Left colon (tissue), 2 donors: ENCODE results near the gene NDST1. TPM values are rescaled to one million over a fixed set of nuclear protein-coding genes. Genes with fewer than 3 reads are reported as not detected.

Experiments used
- ATAC-seq: fragments of 200-7000 bp; cut with Tn5 transposase; one replicate; pipeline ENCODE4 v1.9.1; 2020; ENCODE audit warnings: mild to moderate bottlenecking, moderate library complexity
- DNase-seq, 2 donors: peaks; one replicate each; pipeline ENCODE4 v3.0.0-alpha.2; 2020
- intact Hi-C, 2 donors: fragments of 100-400 bp; cut with DNase I in 1 of 2; cut with micrococcal nuclease in 1 of 2; formaldehyde crosslinking; loops; one replicate each; pipeline versions ENCODE4 v1.11.2 to v1.14.0; 2022; cut with DNase I, micrococcal nuclease
- total RNA-seq, 2 donors: library from RNA; stranded (reverse); fragmentation: NEBNext Ultra II Directional; extraction: Animal tissue kit (Norgen Biotek cat#: 25700); gene quantifications; one replicate each; pipeline ENCODE4 v1.2.1, GENCODE V29; 2021
- donor health status: DM: no; HTN: no; CAD: no.
- donor health status: DM: yes; HTN: yes; CAD: no.

The NDST1 gene
- total RNA-seq, 2 donors from 2014 or later = 63.5 to 73.9 TPM

- ATAC-seq (no peak), DNase-seq (no peak)
- intact Hi-C loops = no loop called here
Measured at GRCh38 chr5:150532151-150532550, 24.2 kb downstream of the NDST1 start.

DNA sequence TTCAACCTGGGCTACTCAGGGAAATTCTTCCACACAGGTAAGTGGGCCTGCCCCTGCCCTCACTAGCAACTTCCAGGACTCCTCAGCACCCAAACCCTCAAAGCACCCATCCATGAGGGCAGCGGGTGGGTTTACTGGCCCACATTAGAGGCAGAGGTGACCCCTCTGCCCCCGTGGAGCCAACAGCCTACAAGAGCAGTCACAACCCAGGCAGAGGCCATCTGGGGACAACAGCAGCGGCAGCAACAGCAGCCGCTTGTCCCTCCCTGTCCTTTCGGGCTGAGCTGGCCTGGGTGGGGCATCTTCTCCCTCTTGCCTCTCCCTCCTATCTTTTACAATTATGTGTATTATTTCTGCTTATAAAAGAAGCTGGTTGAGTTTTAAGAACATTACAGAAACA, 25.1 kb downstream of the NDST1 start:
- intact Hi-C loops = no loop called here
- ATAC-seq (peak; percentile 93), DNase-seq (peak in 1 of 2 donors; percentile 49)

- DNase-seq (no peak), ATAC-seq (no peak)
- intact Hi-C loops = no loop called here
Measured at GRCh38 chr5:150534811-150535210, 26.9 kb downstream of the NDST1 start.

DNA sequence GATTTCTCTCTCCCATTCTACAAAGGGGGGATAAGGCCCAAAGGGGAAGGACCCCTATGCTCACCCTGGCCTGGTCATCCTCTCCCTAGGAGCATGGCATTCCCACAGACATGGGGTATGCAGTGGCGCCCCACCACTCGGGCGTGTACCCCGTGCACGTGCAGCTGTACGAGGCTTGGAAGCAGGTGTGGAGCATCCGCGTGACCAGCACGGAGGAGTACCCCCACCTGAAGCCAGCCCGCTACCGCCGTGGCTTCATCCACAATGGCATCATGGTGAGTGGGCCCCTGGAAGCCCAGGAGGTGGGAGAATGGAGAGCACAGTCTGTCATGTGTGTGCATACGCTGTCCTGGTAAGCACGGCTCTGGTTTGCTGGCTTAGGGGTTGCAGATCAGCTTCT, 27.7 kb downstream of the NDST1 start:
- ATAC-seq (no peak), DNase-seq (no peak)
- intact Hi-C loops = no loop called here

GRCh38 chr5:150538007-150538917, 30.3 kb downstream of the NDST1 start:
- intact Hi-C loops = no loop called here
- ATAC-seq (no peak), DNase-seq (no peak)

- DNase-seq (no peak), ATAC-seq (no peak)
- intact Hi-C loops = no loop called here
Measured at GRCh38 chr5:150539206-150539605, 31.3 kb downstream of the NDST1 start.

GRCh38 chr5:150540042-150540441, 32.1 kb downstream of the NDST1 start:
- DNase-seq (no peak), ATAC-seq (no peak)
- intact Hi-C loops = loop anchor here in 1 of 2 donors (10.0 kb wide), 1 partner anchor 75 kb away; no protein-coding TSS in a partner anchor

DNA sequence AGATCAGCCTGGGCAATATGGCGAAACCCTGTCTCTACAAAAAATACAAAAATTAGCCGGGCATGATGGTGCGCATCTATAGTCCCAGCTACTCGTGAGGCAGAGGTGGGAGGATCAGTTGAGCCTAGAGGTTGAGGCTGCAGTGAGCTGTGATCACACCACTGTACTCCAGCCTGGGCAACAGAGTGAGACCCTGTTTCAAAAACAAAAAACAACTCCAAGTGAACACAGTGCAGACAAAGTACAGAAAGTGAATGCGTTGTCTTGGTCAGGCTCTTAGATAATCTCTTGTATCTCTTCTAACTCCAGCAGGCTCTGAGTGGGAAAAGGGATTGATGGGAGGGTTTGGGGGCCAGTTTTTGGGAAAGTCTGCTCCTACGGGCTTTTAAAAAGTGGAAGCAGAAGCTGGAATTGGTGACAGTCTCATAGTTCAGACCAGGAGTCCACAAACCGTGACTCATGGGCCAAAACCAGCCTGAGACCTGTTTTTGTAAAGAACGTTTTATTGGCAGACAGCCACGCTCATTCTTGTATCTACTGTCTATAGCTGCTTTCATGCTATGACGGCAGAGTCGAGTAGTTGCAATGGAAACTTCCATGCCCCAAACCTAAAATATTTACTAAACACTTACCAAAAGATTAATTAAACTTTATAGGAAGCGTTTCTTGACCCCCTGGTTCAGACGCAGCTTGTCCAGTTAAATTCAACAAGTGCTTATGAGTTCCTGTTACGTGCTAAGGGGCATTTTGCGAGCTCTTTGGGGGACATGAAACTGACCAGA, 32.9 kb downstream of the NDST1 start:
- DNase-seq (no peak), ATAC-seq (no peak)
- intact Hi-C loops = loop anchor here in 1 of 2 donors (10.0 kb wide), 1 partner anchor 76 kb away; no protein-coding TSS in a partner anchor

GRCh38 chr5:150541397-150541675, 33.4 kb downstream of the NDST1 start:
- intact Hi-C loops = loop anchor here in 1 of 2 donors (10.0 kb wide), 1 partner anchor 77 kb away; no protein-coding TSS in a partner anchor

GRCh38 chr5:150541895-150542294, 34.0 kb downstream of the NDST1 start:
- ATAC-seq (peak; percentile 63), DNase-seq (no peak)
- intact Hi-C loops = loop anchor here in 1 of 2 donors (10.0 kb wide), 1 partner anchor 77 kb away; no protein-coding TSS in a partner anchor

More at GRCh38 chr5:150541397-150541675, 33.4 kb downstream of the NDST1 start:
- no peak for DNase-seq
- ATAC-seq = no peak

GRCh38 chr5:150542933-150543445, 35.1 kb downstream of the NDST1 start:
- intact Hi-C loops = loop anchor here in 1 of 2 donors (10.0 kb wide), 1 partner anchor 78 kb away; no protein-coding TSS in a partner anchor
- DNase-seq = peak; percentile 86 to 88
- peak; percentile 85 for ATAC-seq

- DNase-seq = peak; percentile 74 to 90
- intact Hi-C loops = loop anchor here in 1 of 2 donors (10.0 kb wide), 1 partner anchor 80 kb away; no protein-coding TSS in a partner anchor
- ATAC-seq = peak; percentile 48
Measured at GRCh38 chr5:150544611-150545219, 36.8 kb downstream of the NDST1 start.

DNA sequence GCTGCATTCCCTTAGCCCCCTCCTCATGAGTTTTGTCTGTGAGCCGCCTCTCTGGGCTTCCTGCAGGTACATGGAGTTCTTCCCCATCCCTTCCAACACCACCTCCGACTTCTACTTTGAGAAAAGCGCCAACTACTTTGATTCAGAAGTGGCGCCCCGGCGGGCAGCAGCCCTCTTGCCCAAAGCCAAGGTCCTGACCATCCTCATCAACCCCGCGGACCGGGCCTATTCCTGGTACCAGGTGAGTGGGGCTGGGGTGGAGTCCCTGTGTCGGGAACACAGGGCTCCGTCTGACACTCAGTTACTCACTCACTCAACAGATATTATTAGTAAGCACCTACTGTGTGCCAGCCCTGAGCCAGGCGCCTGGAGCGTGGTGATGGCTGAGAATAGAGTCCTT, 37.3 kb downstream of the NDST1 start:
- ATAC-seq = no peak
- DNase-seq = no peak
- intact Hi-C loops = loop anchor here in 1 of 2 donors (10.0 kb wide), 1 partner anchor 80 kb away; no protein-coding TSS in a partner anchor

GRCh38 chr5:150548123-150548522, 40.2 kb downstream of the NDST1 start:
- ATAC-seq = no peak
- intact Hi-C loops = loop anchor here in 1 of 2 donors (10.0 kb wide), 1 partner anchor 83 kb away; no protein-coding TSS in a partner anchor

DNA sequence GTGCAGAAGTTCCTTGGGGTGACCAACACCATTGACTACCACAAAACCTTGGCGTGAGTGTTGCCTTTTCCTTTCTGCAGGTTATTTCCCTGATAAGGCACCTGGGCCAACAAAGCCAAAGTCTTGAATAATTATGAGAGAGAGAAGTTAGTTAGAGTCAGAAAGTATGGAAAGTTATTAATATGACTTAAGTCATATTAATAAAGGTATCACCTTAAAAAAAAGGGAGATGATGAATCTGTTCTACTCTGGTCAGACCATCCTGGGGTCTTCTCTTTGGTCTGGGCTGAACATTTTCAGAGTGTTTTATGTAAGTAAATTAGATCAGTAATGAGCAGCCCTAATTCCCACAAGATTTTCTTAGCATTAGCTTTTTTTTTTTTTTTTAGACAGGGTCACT, 41.8 kb downstream of the NDST1 start:
- intact Hi-C loops = loop anchor here in 1 of 2 donors (10.0 kb wide), 1 partner anchor 85 kb away; no protein-coding TSS in a partner anchor
- DNase-seq (no peak), ATAC-seq (no peak)

More at GRCh38 chr5:150548123-150548522, 40.2 kb downstream of the NDST1 start:
- DNase-seq = peak in 1 of 2 donors; percentile 19

GRCh38 chr5:150550286-150550685, 42.4 kb downstream of the NDST1 start:
- ATAC-seq = no peak
- intact Hi-C loops = no loop called here
- DNase-seq = no peak

- ATAC-seq (no peak), DNase-seq (no peak)
- intact Hi-C loops = no loop called here
Measured at GRCh38 chr5:150551066-150551465, 43.1 kb downstream of the NDST1 start.

GRCh38 chr5:150553402-150553801, 45.5 kb downstream of the NDST1 start:
- ATAC-seq (no peak), DNase-seq (no peak)
- intact Hi-C loops = no loop called here

GRCh38 chr5:150553911-150554310, 46.0 kb downstream of the NDST1 start:
- ATAC-seq (no peak), DNase-seq (no peak)
- intact Hi-C loops = no loop called here
